Endothelial cell of umbilical vein (primary cell): ENCODE results near the gene SUGCT. TPM values are rescaled to one million over a fixed set of nuclear protein-coding genes. Genes with fewer than 3 reads are reported as not detected.

ENCODE experiments used
- BruUV-seq: library from RNA; stranded (reverse); fragments of 400-500 nt; replicated peaks from 2 replicates; lab custom pipeline; 2021; lab: Mats Ljungman, UMichigan
- CTCF ChIA-PET: fragments of 300-600, 350-600 bp; sonication (Branson Sonifier 250); formaldehyde crosslinking; loops from one replicate; lab custom pipeline; 2021; ENCODE audit warnings: antibody characterized with exemption, inconsistent platforms; lab: Charles Lee
- POLR2A ChIA-PET: fragments of 300-600, 350-600 bp; sonication (Branson Sonifier 250); formaldehyde crosslinking; loops from one replicate; lab custom pipeline; 2021; ENCODE audit warnings: antibody characterized with exemption, inconsistent platforms; lab: Charles Lee
- DNase-seq: peaks from one replicate; pipeline ENCODE4 v3.0.0-alpha.2; 2011; ENCODE audit warnings: low read depth, low spot score
- FAIRE-seq: peaks from 2 replicates; lab custom pipeline; 2011; peaks lifted over from hg19 to GRCh38; lab: Jason Lieb, UNC
- H2AFZ ChIP-seq: 2 replicates; pipeline ENCODE4 v1.6.0; 2012; ENCODE audit warnings: low read depth, low read length, control low read depth, inconsistent platforms
- H3K27ac ChIP-seq: 2 replicates; pipeline ENCODE4 v1.5.1; 2011; ENCODE audit warnings: low read depth, mild to moderate bottlenecking, control low read depth, low read length, moderate library complexity; ENCODE audit not compliant: insufficient read depth
- H3K27me3 ChIP-seq, 2 experiments: 2 replicates each; pipeline versions ENCODE4 v1.6.0 to v1.6.1; 2011; ENCODE audit warnings: low read length in 2 of 2, mixed read lengths in 1 of 2; ENCODE audit not compliant: control insufficient read depth in 2 of 2, insufficient read depth in 2 of 2
- H3K36me3 ChIP-seq, 2 experiments: 2 replicates in 1 of 2; 3 replicates in 1 of 2; pipeline ENCODE4 v1.5.1; 2011; ENCODE audit warnings: low read length in 2 of 2, mild to moderate bottlenecking in 1 of 2, moderate library complexity in 1 of 2; ENCODE audit not compliant: control insufficient read depth in 2 of 2, insufficient read depth in 2 of 2; ENCODE audit errors: extremely low read depth in 1 of 2
- H3K4me1 ChIP-seq: 3 replicates; pipeline ENCODE4 v1.5.1; 2011; ENCODE audit warnings: mild to moderate bottlenecking, low read length; ENCODE audit not compliant: control insufficient read depth, insufficient read depth; ENCODE audit errors: extremely low read depth
- H3K4me2 ChIP-seq: 2 replicates; pipeline ENCODE4 v1.6.1; 2011; ENCODE audit warnings: low read length, control low read depth, mixed read lengths; ENCODE audit not compliant: insufficient read depth
- H3K4me3 ChIP-seq, 3 experiments: fragments of 200-600 bp in 1 of 3; sonication (generic), shearing (Covaris generic) in 1 of 3; replicated peaks in 1 of 3; 2 replicates each; pipeline ENCODE4 v1.5.1; 2011 to 2016; ENCODE audit warnings: control low read depth in 3 of 3, low read length in 3 of 3, mild to moderate bottlenecking in 2 of 3, inconsistent platforms in 1 of 3, low read depth in 1 of 3, moderate library complexity in 1 of 3; ENCODE audit not compliant: insufficient read depth in 1 of 3
- H3K79me2 ChIP-seq: 2 replicates; pipeline ENCODE4 v1.6.0; 2012; ENCODE audit warnings: low read length, inconsistent platforms; ENCODE audit not compliant: control insufficient read depth, insufficient read depth
- H3K9ac ChIP-seq: replicated peaks from 2 replicates; pipeline ENCODE3; 2011; ENCODE audit warnings: low read length, control low read depth; ENCODE audit not compliant: insufficient read depth; ENCODE audit errors: extremely low read depth
- H3K9me1 ChIP-seq: replicated peaks from 3 replicates; pipeline ENCODE4 v1.6.0; 2011; ENCODE audit warnings: mild to moderate bottlenecking, low read length; ENCODE audit not compliant: control insufficient read depth, insufficient read depth; ENCODE audit errors: extremely low read depth
- H3K9me3 ChIP-seq: replicated peaks from 2 replicates; pipeline ENCODE4 v1.5.1; 2012; ENCODE audit warnings: low read length, inconsistent platforms; ENCODE audit not compliant: control insufficient read depth, insufficient read depth
- H4K20me1 ChIP-seq: replicated peaks from 2 replicates; pipeline ENCODE3; 2011; ENCODE audit warnings: mild to moderate bottlenecking, low read length; ENCODE audit not compliant: control insufficient read depth, insufficient read depth; ENCODE audit errors: extremely low read depth
- CTCF ChIP-seq, 2 donors: IDR thresholded peaks; 1 replicate in 1 of 2; 2 replicates in 1 of 2; pipeline ENCODE4 v1.5.1; 2011; ENCODE audit warnings: low read length in 2 of 2, mild to moderate bottlenecking in 2 of 2, moderate library complexity in 2 of 2, control low read depth in 1 of 2, inconsistent platforms in 1 of 2, low read depth in 1 of 2; ENCODE audit not compliant: insufficient read depth in 1 of 2; ENCODE audit errors: extremely low read depth in 1 of 2
- EZH2 ChIP-seq: IDR thresholded peaks from 2 replicates; pipeline ENCODE4 v1.6.1; 2012; ENCODE audit warnings: borderline replicate concordance, low read depth, mild to moderate bottlenecking, moderate library complexity, low read length, inconsistent platforms; ENCODE audit not compliant: severe bottlenecking
- FOS ChIP-seq: IDR thresholded peaks from 2 replicates; pipeline ENCODE4 v1.6.1; 2011; ENCODE audit warnings: mild to moderate bottlenecking, low read length, moderate library complexity, borderline replicate concordance; ENCODE audit not compliant: insufficient read depth
- GATA2 ChIP-seq: IDR thresholded peaks from 2 replicates; pipeline ENCODE4 v1.7.0; 2011; ENCODE audit warnings: low read depth, mild to moderate bottlenecking, moderate library complexity, mixed read lengths, low read length; ENCODE audit not compliant: insufficient read length, insufficient read depth
- JUN ChIP-seq: IDR thresholded peaks from 2 replicates; pipeline ENCODE4 v1.6.1; 2011; ENCODE audit warnings: borderline replicate concordance, low read depth; ENCODE audit not compliant: insufficient read length, insufficient read depth
- MAX ChIP-seq: IDR thresholded peaks from 2 replicates; pipeline ENCODE4 v1.6.1; 2011; ENCODE audit not compliant: insufficient read depth, insufficient read length
- MYC ChIP-seq: IDR thresholded peaks from one replicate; pipeline ENCODE4 v1.6.1; 2011; ENCODE audit warnings: mild to moderate bottlenecking, low read depth, low read length
- POLR2A ChIP-seq: IDR thresholded peaks from 2 replicates; pipeline ENCODE4 v1.6.1; 2012; ENCODE audit warnings: low read depth, mild to moderate bottlenecking, control low read depth, low read length
- POLR2AphosphoS5 ChIP-seq: IDR thresholded peaks from 2 replicates; pipeline ENCODE4 v1.6.1; 2012; ENCODE audit warnings: low read depth, mild to moderate bottlenecking, control low read depth, low read length, moderate library complexity; ENCODE audit not compliant: insufficient read depth
- dilution Hi-C: fragments of 300-500 bp; cut with MboI; formaldehyde crosslinking; loops from one replicate; pipeline ENCODE4 v1.15.0; 2019; ENCODE audit warnings: low sequenced_read_pairs; ENCODE audit not compliant: extremely low pct_ligation_motif_present
- intact Hi-C: fragments of 100-400 bp; cut with micrococcal nuclease; formaldehyde crosslinking; loops from one replicate; pipeline ENCODE4 v1.10.0; 2022
- polyA plus RNA-seq, 4 experiments: library from polyadenylated mRNA; depleted of rRNA in 3 of 4; stranded (reverse) in 3 of 4; unstranded in 1 of 4; fragments of >200 nt; gene quantifications; 2 replicates each; pipeline versions ENCODE4 v1.2.1 to v1.2.3, GENCODE V29; 2011 to 2012; ENCODE audit warnings: missing spikeins in 1 of 4
- total RNA-seq: library from RNA; stranded (reverse); gene quantifications from 2 replicates; pipeline ENCODE4 v1.2.3, GENCODE V29; 2021

Gene SUGCT
- total and polyA plus RNA-seq, 2 donors (not counting 3 experiments of a cell fraction or from before 2014, with no cell fraction given), result 1.2 to 1.4 TPM

GRCh38 chr7:40889539-40889938, 754.7 kb downstream of the SUGCT start:
- H3K79me2 ChIP-seq, result no peaks in the 10 kb centered on the region
- no TSS peak for BruUV-seq
- peaks cover 7% of the 10 kb centered on the region for H3K4me1 ChIP-seq
- no peaks in the 10 kb centered on the region for H4K20me1 ChIP-seq
- ChIA-PET POLR2A (no interaction called here), CTCF (no interaction called here)
- no peak overlapping the region for H2AFZ ChIP-seq
- dilution Hi-C loops (no loop called here), intact Hi-C loops (no loop called here)
- DNase-seq (no peak), FAIRE-seq (no peak)
- H3K9ac ChIP-seq, result no peak overlapping the region
- H3K27me3 ChIP-seq, result no peaks in the 10 kb centered on the region
- H3K9me1 ChIP-seq, result no peaks in the 10 kb centered on the region
- no peak overlapping the region for H3K27ac ChIP-seq
- no peak for TF ChIP-seq MAX
- TF ChIP-seq POLR2AphosphoS5, result no peak
- TF ChIP-seq POLR2A, result no peak
- TF ChIP-seq MYC, result no peak
- TF ChIP-seq GATA2, result no peak
- TF ChIP-seq EZH2, result no peak
- no peak for TF ChIP-seq FOS
- no peak for TF ChIP-seq JUN
- no peak for TF ChIP-seq CTCF (IDR thresholded peaks at IDR 0.05; ENCODE audit: extremely low read depth in 1 of 2, insufficient read depth in 1 of 2, low read depth in 1 of 2, low read length in 2 of 2)
- no peak overlapping the region for H3K4me3 ChIP-seq
- H3K4me2 ChIP-seq, result no peak overlapping the region
- H3K9me3 ChIP-seq, result no peaks in the 10 kb centered on the region
- no peaks in the 10 kb centered on the region for H3K36me3 ChIP-seq
